HG02943 (cell line): ENCODE measurements around the gene EIF3J.

Experiments
- ATAC-seq: cut with Tn5 transposase; IDR thresholded peaks from one replicate; pipeline ENCODE4 v1.9.1; 2021; ENCODE audit warnings: mild to moderate bottlenecking, low read depth, moderate library complexity; ENCODE audit not compliant: unreplicated experiment

The EIF3J gene

DNA sequence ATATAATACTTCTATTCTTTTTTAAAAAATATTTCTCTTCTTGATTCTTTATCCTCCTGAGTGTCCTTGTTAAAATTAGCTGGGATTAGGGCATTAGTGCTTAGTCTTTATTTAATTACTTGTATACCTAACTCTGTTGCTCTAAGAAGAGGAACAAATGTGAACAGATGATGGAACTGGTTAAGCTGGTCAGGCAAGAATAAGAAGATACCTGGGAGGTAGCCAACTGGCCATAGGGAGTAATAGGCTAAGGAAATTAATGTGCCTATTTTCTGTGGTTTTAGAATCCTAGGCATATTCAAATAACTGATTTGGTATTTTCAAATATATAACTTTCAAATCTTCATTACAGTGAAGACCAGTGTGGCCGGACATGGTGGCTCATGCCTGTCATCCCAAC is 54.4 kb downstream of the EIF3J start:
- no peak for ATAC-seq

GRCh38 chr15:44593042-44593736 is 56.2 kb downstream of the EIF3J start:
- no peak for ATAC-seq

- no peak for ATAC-seq
Observed at GRCh38 chr15:44595246-44595645, 58.3 kb downstream of the EIF3J start.

DNA sequence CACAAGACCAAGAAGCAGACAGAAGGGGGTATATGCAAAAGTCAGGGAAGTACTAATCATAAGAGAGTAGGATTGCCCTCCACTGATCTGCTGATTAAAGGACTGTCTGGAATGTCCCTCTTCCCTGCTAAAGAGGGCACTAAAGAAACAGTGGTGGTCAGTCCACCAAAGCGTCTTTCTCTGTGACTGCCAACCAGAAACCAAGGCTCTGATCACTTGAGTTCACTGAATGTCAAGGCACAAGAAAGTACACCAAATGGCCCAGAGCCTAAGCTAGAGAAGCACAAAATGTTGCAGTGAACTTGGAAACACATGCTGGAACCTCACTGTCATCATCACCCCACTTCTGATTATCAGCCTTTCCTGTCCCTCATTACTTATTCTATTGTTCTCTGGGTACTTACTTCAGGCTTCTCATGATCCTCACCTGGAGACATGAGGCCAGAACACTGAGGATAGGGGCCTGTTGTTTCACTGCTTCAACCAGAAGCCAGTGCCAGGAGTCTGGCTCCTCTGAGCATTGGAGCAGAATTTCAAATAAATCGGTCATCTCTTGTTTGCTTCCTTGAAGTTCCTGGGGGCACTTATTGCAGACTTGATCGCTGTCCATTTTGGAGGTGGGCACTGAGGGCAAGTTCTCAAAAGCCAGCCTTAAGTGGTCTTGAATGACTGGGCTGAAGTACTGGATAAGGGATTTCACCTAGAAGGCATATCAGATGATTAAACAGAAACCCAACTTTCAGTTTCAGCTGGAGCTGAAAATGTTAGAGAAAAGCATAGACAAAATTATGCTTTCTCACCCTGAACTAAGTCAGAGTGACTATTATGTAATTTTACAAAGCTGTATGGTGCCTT is 58.9 kb downstream of the EIF3J start:
- ATAC-seq: no peak

DNA sequence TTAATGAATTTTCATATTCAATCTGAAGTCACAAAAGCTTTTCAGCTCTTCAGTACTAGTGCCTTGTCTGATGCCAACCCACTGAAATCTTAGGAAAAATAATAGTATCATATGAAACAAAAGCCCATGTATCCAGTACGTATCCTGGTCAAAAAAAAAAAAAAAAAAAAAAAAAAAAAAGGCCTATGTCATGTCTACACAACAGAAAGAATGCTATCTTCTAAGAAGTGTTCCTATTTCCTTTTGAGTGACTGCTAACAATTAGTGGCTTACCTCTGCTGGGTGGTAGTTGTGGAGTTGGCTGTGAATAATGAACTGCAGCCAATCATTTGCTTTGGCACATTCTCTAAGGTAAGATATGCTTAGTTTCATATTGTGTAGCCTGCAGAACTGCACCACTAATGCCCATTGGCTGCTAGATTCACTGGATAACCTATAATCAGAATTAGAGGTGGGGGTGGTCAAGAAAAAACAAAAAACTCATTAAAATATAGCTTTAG is 59.6 kb downstream of the EIF3J start:
- no peak for ATAC-seq

- ATAC-seq: no peak
Observed at GRCh38 chr15:44598066-44598465, 61.1 kb downstream of the EIF3J start.

- ATAC-seq: no peak
Observed at GRCh38 chr15:44598892-44599291, 61.9 kb downstream of the EIF3J start.

GRCh38 chr15:44603126-44603525 is 66.2 kb downstream of the EIF3J start:
- no peak for ATAC-seq

DNA sequence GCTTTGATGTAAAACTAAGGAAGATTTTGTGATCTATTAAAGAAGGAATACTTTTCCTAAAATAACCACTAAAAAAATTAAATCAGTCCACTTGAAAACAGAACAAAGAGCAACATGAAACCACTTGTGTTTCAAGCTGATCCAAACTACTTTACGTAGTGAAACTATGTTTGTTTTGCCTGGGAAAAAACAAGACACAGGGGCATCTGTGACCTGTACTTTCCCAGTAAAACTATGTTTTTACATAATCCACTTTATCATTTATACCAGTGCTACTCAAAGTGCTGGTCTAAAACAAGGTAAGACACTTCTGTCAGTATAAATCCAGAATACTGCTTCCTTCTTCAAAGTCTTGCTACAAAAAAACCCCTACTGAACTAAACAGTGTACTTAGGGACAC is 69.8 kb downstream of the EIF3J start:
- ATAC-seq: no peak
